RWPE1 (cell line): ENCODE measurements around the gene MAN2A1.

Experiments used
- CTCF ChIA-PET: fragments of 350-600 bp; sonication (Branson Sonifier 250); formaldehyde crosslinking; extraction: SDS; loops from one replicate; lab custom pipeline; 2021; lab: Yijun Ruan, JAX
- POLR2A ChIA-PET: fragments of 400-600 bp; formaldehyde crosslinking; extraction: SDS; loops from one replicate; lab custom pipeline; 2020; ENCODE audit warnings: antibody characterized with exemption; ENCODE audit not compliant: low non-redundant PET; lab: Yijun Ruan, JAX
- DNase-seq: peaks from one replicate; pipeline ENCODE4 v3.0.0; 2012; ENCODE audit warnings: low spot score
- H3K27ac ChIP-seq: fragments of 450-650 bp; 2 replicates; pipeline ENCODE4 v1.5.1; 2017
- TF ChIP-seq, protein P1 (sequence below): fragments of 450-650 bp; conservative IDR thresholded peaks from 2 replicates; pipeline ENCODE4 v1.5.1; 2017; ENCODE audit warnings: low read depth, mild to moderate bottlenecking

The MAN2A1 gene

GRCh38 chr5:109692852-109693251 is 3.1 kb downstream of the MAN2A1 start:
- no peak for DNase-seq
- POLR2A ChIA-PET = no interaction called here
- TF ChIP-seq, protein P1, sequence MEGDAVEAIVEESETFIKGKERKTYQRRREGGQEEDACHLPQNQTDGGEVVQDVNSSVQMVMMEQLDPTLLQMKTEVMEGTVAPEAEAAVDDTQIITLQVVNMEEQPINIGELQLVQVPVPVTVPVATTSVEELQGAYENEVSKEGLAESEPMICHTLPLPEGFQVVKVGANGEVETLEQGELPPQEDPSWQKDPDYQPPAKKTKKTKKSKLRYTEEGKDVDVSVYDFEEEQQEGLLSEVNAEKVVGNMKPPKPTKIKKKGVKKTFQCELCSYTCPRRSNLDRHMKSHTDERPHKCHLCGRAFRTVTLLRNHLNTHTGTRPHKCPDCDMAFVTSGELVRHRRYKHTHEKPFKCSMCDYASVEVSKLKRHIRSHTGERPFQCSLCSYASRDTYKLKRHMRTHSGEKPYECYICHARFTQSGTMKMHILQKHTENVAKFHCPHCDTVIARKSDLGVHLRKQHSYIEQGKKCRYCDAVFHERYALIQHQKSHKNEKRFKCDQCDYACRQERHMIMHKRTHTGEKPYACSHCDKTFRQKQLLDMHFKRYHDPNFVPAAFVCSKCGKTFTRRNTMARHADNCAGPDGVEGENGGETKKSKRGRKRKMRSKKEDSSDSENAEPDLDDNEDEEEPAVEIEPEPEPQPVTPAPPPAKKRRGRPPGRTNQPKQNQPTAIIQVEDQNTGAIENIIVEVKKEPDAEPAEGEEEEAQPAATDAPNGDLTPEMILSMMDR = no peak
- CTCF ChIA-PET = interaction anchor here (0.6 kb wide), 1 partner anchor 280 kb away, joined by 3 read pairs; no protein-coding TSS in a partner anchor
- no peak overlapping the region for H3K27ac ChIP-seq

- peak; percentile 36 for DNase-seq
- no peak overlapping the region for H3K27ac ChIP-seq
- ChIA-PET CTCF (interaction anchor here (0.6 to 0.7 kb wide), 2 partner anchors 237 to 625 kb away, joined by 3 to 4 read pairs; no protein-coding TSS in a partner anchor), POLR2A (interaction anchor here (0.7 kb wide), 1 partner anchor 14 kb away, joined by 4 read pairs; no protein-coding TSS in a partner anchor)
- TF ChIP-seq, protein P1 = no peak
These were observed 4.0 kb downstream of the MAN2A1 start for GRCh38 chr5:109693535-109694400.

DNA sequence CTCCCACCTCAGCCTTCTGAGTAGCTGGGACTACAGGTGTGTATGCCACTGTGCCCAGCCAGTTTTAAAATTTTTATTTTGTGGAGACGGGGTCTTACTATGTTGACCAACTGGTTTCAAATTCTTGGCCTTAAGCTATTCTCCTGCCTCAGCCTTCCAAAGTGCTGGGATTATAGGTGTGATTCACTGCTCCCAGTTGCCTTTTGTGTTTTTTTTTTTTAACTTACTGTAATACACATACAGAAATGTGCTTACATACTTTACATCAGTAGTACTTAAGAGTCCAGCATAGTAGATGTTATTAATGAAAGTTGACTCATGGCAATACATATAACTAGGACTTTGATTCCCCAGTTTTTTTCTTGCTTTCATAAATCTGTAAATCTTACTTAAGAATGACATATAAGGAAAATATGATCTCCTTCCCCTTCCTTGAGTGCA is 4.7 kb downstream of the MAN2A1 start:
- ChIA-PET CTCF (interaction anchor here (0.6 kb wide), 1 partner anchor 626 kb away, joined by 4 read pairs; no protein-coding TSS in a partner anchor), POLR2A (interaction anchor here (0.7 kb wide), 1 partner anchor 13 kb away, joined by 4 read pairs; no protein-coding TSS in a partner anchor)
- DNase-seq = peak; percentile 59
- H3K27ac ChIP-seq = no peak overlapping the region
- TF ChIP-seq, protein P1 = no peak

GRCh38 chr5:109695005-109695926 is 5.5 kb downstream of the MAN2A1 start:
- ChIA-PET CTCF (interaction anchor here (0.6 kb wide), 1 partner anchor 86 kb away, joined by 3 read pairs; no protein-coding TSS in a partner anchor), POLR2A (no interaction called here)
- H3K27ac ChIP-seq = no peak overlapping the region
- no peak for DNase-seq
- TF ChIP-seq, protein P1 = no peak

- CTCF ChIA-PET = no interaction called here
- no peak overlapping the region for H3K27ac ChIP-seq
- DNase-seq = no peak
- TF ChIP-seq, protein P1 = no peak
- POLR2A ChIA-PET = no interaction called here
These were observed 7.6 kb downstream of the MAN2A1 start for GRCh38 chr5:109697339-109697738.

DNA sequence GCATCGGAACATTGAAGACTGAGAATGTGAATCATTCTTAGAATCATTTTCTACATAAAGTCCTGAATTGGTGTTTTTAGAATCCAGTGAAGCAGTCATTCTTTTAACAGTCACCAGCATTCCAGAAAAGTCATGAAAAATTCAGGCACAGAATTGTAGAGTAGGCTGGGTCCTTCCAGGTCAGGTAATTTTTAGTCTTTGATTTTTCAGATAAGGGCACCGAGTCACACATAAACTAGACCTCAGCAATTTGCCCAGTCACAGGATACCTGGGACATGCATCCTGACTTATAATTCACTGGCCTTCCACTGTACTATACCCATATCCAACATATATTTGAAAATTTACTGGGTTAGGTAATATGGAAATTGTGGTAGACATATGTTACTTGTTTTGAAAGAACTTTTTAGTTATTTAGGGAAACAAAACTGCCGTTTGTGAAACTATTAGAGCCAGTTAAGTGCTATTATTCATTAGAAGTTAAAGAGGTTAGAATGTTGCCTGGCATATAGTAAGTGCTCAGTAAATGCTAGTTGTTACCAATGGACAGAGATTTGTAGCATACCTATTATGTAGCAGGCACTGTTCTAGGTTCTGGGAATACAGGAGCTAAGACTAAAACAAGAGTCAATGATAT is 10.9 kb downstream of the MAN2A1 start:
- no peak overlapping the region for H3K27ac ChIP-seq
- ChIA-PET CTCF (no interaction called here), POLR2A (no interaction called here)
- TF ChIP-seq, protein P1 = no peak
- no peak for DNase-seq
